Ovary (tissue), 9 donors: ENCODE measurements around the gene GARNL3. TPM values are rescaled to one million over a fixed set of nuclear protein-coding genes. Genes with fewer than 3 reads are reported as not detected.

Experiments used
- DNase-seq, 5 donors: peaks; one replicate each; pipeline ENCODE4 v3.0.0-alpha.2; 2019 to 2020
- H3K27ac ChIP-seq, 2 donors: fragments of 200-600 bp; one replicate each; pipeline versions ENCODE4 v1.5.1 to v1.8.0; 2019 to 2022
- H3K27me3 ChIP-seq: fragments of 200-600 bp; one replicate; pipeline ENCODE4 v1.8.0; 2022
- H3K36me3 ChIP-seq: fragments of 200-600 bp; sonication (generic); one replicate; pipeline ENCODE4 v1.5.1; 2019
- H3K4me1 ChIP-seq: one replicate; pipeline ENCODE4 v1.8.1; 2013; ENCODE audit warnings: mild to moderate bottlenecking, moderate library complexity; ENCODE audit not compliant: insufficient read depth
- H3K4me3 ChIP-seq: fragments of 200-600 bp; sonication (generic); one replicate; pipeline ENCODE4 v1.5.1; 2017
- H3K9me3 ChIP-seq, 2 donors: fragments of 200-600 bp in 1 of 2; sonication (generic) in 1 of 2; one replicate each; pipeline versions ENCODE4 v1.5.1 to v1.8.1; 2013 to 2019; ENCODE audit warnings: mild to moderate bottlenecking in 1 of 2, moderate library complexity in 1 of 2
- CTCF ChIP-seq, 3 donors: fragments of 450-650 bp in 2 of 3; fragments of 200-600 bp in 1 of 3; IDR thresholded peaks; one replicate each; pipeline versions ENCODE4 v1.5.1 to v1.8.0; 2016 to 2022; ENCODE audit warnings: antibody characterized with exemption in 3 of 3, mild to moderate bottlenecking in 1 of 3
- EP300 ChIP-seq: sonication (generic); formaldehyde crosslinking; IDR thresholded peaks from one replicate; pipeline ENCODE4 v1.6.1; 2017; ENCODE audit warnings: antibody characterized with exemption
- POLR2A ChIP-seq: fragments of 450-650 bp; IDR thresholded peaks from one replicate; pipeline ENCODE4 v1.6.1; 2017; ENCODE audit warnings: antibody characterized with exemption, mild to moderate bottlenecking, moderate library complexity
- WGBS, 3 donors: extraction: QIAGEN DNeasy Blood & Tissue Kit in 1 of 3; methylation state at CpG; one replicate each; pipeline versions ENCODE4 v1.1.5 to v1.1.7; 2013 to 2017; 5-methylcytosine and 5-hydroxymethylcytosine counted together
- intact Hi-C, 4 donors: fragments of 100-400 bp; cut with DNase I; formaldehyde crosslinking; loops; one replicate each; pipeline versions ENCODE4 v1.11.0 to v1.15.1; 2022 to 2023
- polyA plus RNA-seq, 2 donors: library from polyadenylated mRNA; stranded (reverse); fragments of 200-250 nt in 1 of 2; fragments of 350-450 nt in 1 of 2; fragmentation: Illumina TruSeq in 1 of 2; extraction: RNeasy Lipid Tissue Mini Kit (QIAGEN cat#74804) in 1 of 2; gene quantifications; one replicate each; pipeline ENCODE4 v1.2.3, GENCODE V29; 2013 to 2014
- total RNA-seq, 7 donors: library from RNA; depleted of rRNA in 2 of 7; stranded (reverse); fragments of >200 nt in 2 of 7; fragmentation: NEBNext Ultra II Directional in 3 of 7; extraction: Animal tissue kit (Norgen Biotek cat#: 25700) in 3 of 7; gene quantifications; one replicate each; pipeline versions ENCODE4 v1.1.0 to v1.2.4, GENCODE V29; 2016 to 2023
- donor health status: DM: no; HTN: no; CAD: no; lungs with moderate emphysema.
- donor health status: DM: no; HTN: no; CAD: no.
- donor health status: Bipolar disorder and iron deficiency.
- donor health status: DM: yes; HTN: yes; CAD: no.
- donor health status: DM: no; HTN: no; CAD: no.
- donor health status: DM: yes; HTN: yes; CAD: no.

Gene GARNL3
- total and polyA plus RNA-seq, 9 donors: 8.9 to 30.7 (median 22.9) TPM

GRCh38 chr9:127232833-127233549, 31.6 kb upstream of the GARNL3 start:
- Histone ChIP-seq H3K9me3 (no peaks in the 10 kb centered on the region), H3K27me3 (no peaks in the 10 kb centered on the region), H3K36me3 (no peaks in the 10 kb centered on the region), H3K27ac (no peak overlapping the region), H3K4me3 (no peak overlapping the region), H3K4me1 (peaks cover 4% of the 10 kb centered on the region)
- no peak for DNase-seq
- TF ChIP-seq POLR2A (no peak), CTCF (IDR thresholded peaks at IDR 0.05) (no peak), EP300 (no peak)
- intact Hi-C loops: no loop called here
- 75 to 86% (median 78%) methylated on average over 4 of the region's 4 CpGs for WGBS, 3 donors

GRCh38 chr9:127233550-127233949, 31.0 kb upstream of the GARNL3 start:
- intact Hi-C loops: no loop called here
- Histone ChIP-seq H3K9me3 (no peaks in the 10 kb centered on the region), H3K4me3 (no peak overlapping the region), H3K36me3 (no peaks in the 10 kb centered on the region), H3K4me1 (peaks cover 4% of the 10 kb centered on the region), H3K27ac (no peak overlapping the region), H3K27me3 (no peaks in the 10 kb centered on the region)
- 25 to 33% (median 32%) methylated on average over 4 of the region's 4 CpGs for WGBS, 3 donors
- TF ChIP-seq POLR2A: no peak
- no peak for TF ChIP-seq EP300
- no peak for TF ChIP-seq CTCF (IDR thresholded peaks at IDR 0.05)
- DNase-seq: no peak

GRCh38 chr9:127233989-127234388, 30.6 kb upstream of the GARNL3 start:
- H3K27me3 ChIP-seq: no peaks in the 10 kb centered on the region
- no peak for DNase-seq
- no peak overlapping the region for H3K27ac ChIP-seq
- WGBS, 3 donors: 24 to 42% (median 24%) methylated on average over 1 of the region's 1 CpG
- no peaks in the 10 kb centered on the region for H3K9me3 ChIP-seq
- H3K4me3 ChIP-seq: no peak overlapping the region
- no peaks in the 10 kb centered on the region for H3K36me3 ChIP-seq
- intact Hi-C loops: no loop called here
- H3K4me1 ChIP-seq: peaks cover 4% of the 10 kb centered on the region
- no peak for TF ChIP-seq EP300
- TF ChIP-seq POLR2A: no peak
- no peak for TF ChIP-seq CTCF (IDR thresholded peaks at IDR 0.05)

GRCh38 chr9:127237801-127238200, 26.8 kb upstream of the GARNL3 start:
- intact Hi-C loops: no loop called here
- 86 to 95% (median 94%) methylated on average over 4 of the region's 4 CpGs for WGBS, 3 donors
- no peak for DNase-seq
- Histone ChIP-seq H3K27me3 (no peaks in the 10 kb centered on the region), H3K36me3 (no peaks in the 10 kb centered on the region), H3K27ac (no peak overlapping the region), H3K9me3 (no peaks in the 10 kb centered on the region), H3K4me3 (no peak overlapping the region), H3K4me1 (peaks cover 4% of the 10 kb centered on the region)
- TF ChIP-seq CTCF (IDR thresholded peaks at IDR 0.05) (no peak), EP300 (no peak), POLR2A (no peak)
